WTC11 (cell line): ENCODE data around the gene AHNAK. TPM values are rescaled to one million over a fixed set of nuclear protein-coding genes. Genes with fewer than 3 reads are reported as not detected.

Experiments
- ATAC-seq: fragments of 200-7000 bp; cut with Tn5 transposase; 2 replicates; pipeline ENCODE4 v1.10.0; 2021; ENCODE audit warnings: mild to moderate bottlenecking, moderate library complexity
- CTCF ChIA-PET: fragments of 300-600 bp; sonication (Branson Sonifier 250); formaldehyde crosslinking; loops from one replicate; lab custom pipeline; 2021; ENCODE audit warnings: antibody characterized with exemption; lab: Charles Lee
- POLR2A ChIA-PET: fragments of 350-600 bp; sonication (Branson Sonifier 250); formaldehyde crosslinking; loops from one replicate; lab custom pipeline; 2021; ENCODE audit warnings: antibody characterized with exemption; lab: Charles Lee
- DNase-seq: peaks from one replicate; pipeline ENCODE4 v3.0.0; 2021; ENCODE audit warnings: low spot score
- H3K27ac Mint-ChIP-seq: 2 replicates; pipeline ENCODE4 v1.8.0; 2021; ENCODE audit warnings: mixed read lengths
- H3K27me3 Mint-ChIP-seq: 2 replicates; pipeline ENCODE4 v1.8.0; 2021; ENCODE audit warnings: low read depth, mild to moderate bottlenecking, moderate library complexity, mixed read lengths
- H3K36me3 Mint-ChIP-seq: 2 replicates; pipeline ENCODE4 v1.8.0; 2021; ENCODE audit warnings: mixed read lengths
- H3K4me1 Mint-ChIP-seq: 2 replicates; pipeline ENCODE4 v1.8.0; 2022; ENCODE audit warnings: mixed read lengths
- H3K4me3 Mint-ChIP-seq: 2 replicates; pipeline ENCODE4 v1.8.0; 2021; ENCODE audit warnings: mild to moderate bottlenecking, moderate library complexity, mixed read lengths
- H3K9me3 Mint-ChIP-seq: 2 replicates; pipeline ENCODE4 v1.8.0; 2021; ENCODE audit warnings: mixed read lengths
- CREB1 ChIP-seq: sonication (generic); formaldehyde crosslinking; IDR thresholded peaks from 2 replicates; pipeline ENCODE4 v1.8.0; 2023; ENCODE audit warnings: mild to moderate bottlenecking, missing genetic modification reagents
- GTF2I ChIP-seq: fragments of 250-450 bp; sonication (Bioruptor Pico); conservative IDR thresholded peaks from 2 replicates; pipeline ENCODE4 v1.4.0; 2021; ENCODE audit warnings: mild to moderate bottlenecking
- IRF2 ChIP-seq: sonication (generic); formaldehyde crosslinking; IDR thresholded peaks from 2 replicates; pipeline ENCODE4 v1.8.0; 2022; ENCODE audit warnings: low read depth, missing genetic modification reagents, borderline replicate concordance
- JAZF1 ChIP-seq: fragments of 250-450 bp; sonication (Bioruptor Pico); IDR thresholded peaks from 2 replicates; pipeline ENCODE4 v1.9.0; 2021; ENCODE audit warnings: moderate library complexity, mild to moderate bottlenecking, inconsistent platforms
- MXD4 ChIP-seq: fragments of 250-450 bp; sonication (Bioruptor Pico); IDR thresholded peaks from 2 replicates; pipeline ENCODE4 v1.8.0; 2021; ENCODE audit warnings: mild to moderate bottlenecking, moderate library complexity, borderline replicate concordance
- NFATC4 ChIP-seq: fragments of 250-450 bp; sonication (Bioruptor Pico); IDR thresholded peaks from 2 replicates; pipeline ENCODE4 v1.9.0; 2021; ENCODE audit warnings: mild to moderate bottlenecking
- NFE2L1 ChIP-seq: sonication (generic); formaldehyde crosslinking; IDR thresholded peaks from 2 replicates; pipeline ENCODE4 v1.8.1; 2023; ENCODE audit warnings: missing genetic modification reagents
- NR1H2 ChIP-seq: sonication (generic); formaldehyde crosslinking; IDR thresholded peaks from 2 replicates; pipeline ENCODE4 v1.9.0; 2021; ENCODE audit warnings: mild to moderate bottlenecking, moderate library complexity, missing genetic modification reagents
- NR2C2 ChIP-seq: sonication (generic); formaldehyde crosslinking; IDR thresholded peaks from 2 replicates; pipeline ENCODE4 v1.8.0; 2022; ENCODE audit warnings: mild to moderate bottlenecking, missing genetic modification reagents
- RORB ChIP-seq: fragments of 250-450 bp; sonication (Bioruptor Pico); IDR thresholded peaks from 2 replicates; pipeline ENCODE4 v1.9.0; 2021; ENCODE audit warnings: mild to moderate bottlenecking
- ZNF219 ChIP-seq: sonication (generic); formaldehyde crosslinking; IDR thresholded peaks from 2 replicates; pipeline ENCODE4 v1.8.0; 2023; ENCODE audit warnings: missing genetic modification reagents, mild to moderate bottlenecking, borderline replicate concordance
- total RNA-seq: library from RNA; stranded (reverse); gene quantifications from 3 replicates; pipeline ENCODE4 v1.2.3, GENCODE V29; 2021
- TF ChIP-seq, protein P1 (sequence below): sonication (generic); formaldehyde crosslinking; IDR thresholded peaks from 2 replicates; pipeline ENCODE4 v1.8.0; 2023; ENCODE audit warnings: missing genetic modification reagents
- TF ChIP-seq, protein P2 (sequence below): sonication (generic); formaldehyde crosslinking; IDR thresholded peaks from 2 replicates; pipeline ENCODE4 v1.8.1; 2023; ENCODE audit warnings: mild to moderate bottlenecking, missing genetic modification reagents
- TF ChIP-seq, protein P3 (sequence below): fragments of 250-450 bp; sonication (Bioruptor Pico); IDR thresholded peaks from 2 replicates; pipeline ENCODE4 v2.1.2; 2022; ENCODE audit warnings: mild to moderate bottlenecking, moderate library complexity
- TF ChIP-seq, protein P4 (sequence below): sonication (generic); formaldehyde crosslinking; IDR thresholded peaks from 2 replicates; pipeline ENCODE4 v1.8.0; 2022; ENCODE audit warnings: mild to moderate bottlenecking, missing genetic modification reagents
- TF ChIP-seq, protein P5 (sequence below): fragments of 250-450 bp; sonication (Bioruptor Pico); IDR thresholded peaks from 2 replicates; pipeline ENCODE4 v1.8.0; 2021; ENCODE audit warnings: mild to moderate bottlenecking
- TF ChIP-seq, protein P6 (sequence below): sonication (generic); formaldehyde crosslinking; conservative IDR thresholded peaks from 2 replicates; pipeline ENCODE4 v1.8.1; 2023; ENCODE audit warnings: mild to moderate bottlenecking, low read depth, missing genetic modification reagents, moderate library complexity
- TF ChIP-seq, protein P7 (sequence below): sonication (generic); formaldehyde crosslinking; IDR thresholded peaks from 2 replicates; pipeline ENCODE4 v1.8.1; 2022; ENCODE audit warnings: missing genetic modification reagents, borderline replicate concordance
- TF ChIP-seq, protein P8 (sequence below): sonication (generic); formaldehyde crosslinking; IDR thresholded peaks from 2 replicates; pipeline ENCODE4 v1.8.0; 2022; ENCODE audit warnings: mild to moderate bottlenecking, missing genetic modification reagents

AHNAK gene
- total RNA-seq, 1 experiment from 2014 or later = 21.0 TPM

DNA sequence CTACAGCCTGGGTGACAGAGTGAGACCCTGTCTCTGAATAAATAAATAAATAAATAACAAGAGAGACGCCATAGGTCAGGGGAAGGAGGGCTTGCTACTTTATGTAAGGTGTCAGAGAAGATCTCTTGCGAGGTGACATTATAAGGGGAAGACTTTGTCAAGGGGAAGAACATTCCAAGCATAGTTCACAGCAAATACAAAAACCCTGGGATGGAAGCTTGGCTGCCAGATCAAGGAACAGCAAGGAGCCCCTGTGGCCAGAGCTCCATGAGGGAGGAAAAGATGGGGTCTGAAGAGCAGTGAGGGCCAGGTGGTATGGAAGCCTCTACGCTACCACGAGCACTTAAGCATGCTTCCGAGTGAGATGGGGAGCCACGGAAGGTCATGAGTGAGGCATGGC is 62.3 kb downstream of the AHNAK start:
- H3K27ac Mint-ChIP-seq = peak overlapping the region; percentile 42

DNA sequence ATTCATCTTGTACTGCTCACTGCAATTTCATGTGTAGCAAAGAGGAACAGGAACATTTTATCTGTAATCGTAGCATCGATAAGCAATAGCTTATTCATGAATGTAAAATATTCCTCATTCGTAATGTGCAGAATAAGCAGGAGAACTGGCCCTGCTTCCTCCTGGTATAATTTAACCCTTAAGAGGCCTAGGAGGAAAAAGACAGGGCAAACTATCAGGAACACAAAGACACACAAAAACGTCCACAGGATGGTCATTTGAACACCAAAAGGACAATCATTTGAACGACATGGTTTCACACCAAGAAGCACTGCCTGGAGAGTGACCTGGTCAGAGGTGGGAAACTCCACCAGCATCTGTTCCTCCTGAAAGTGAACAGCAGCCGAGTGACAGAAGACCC is 63.9 kb downstream of the AHNAK start:
- H3K9me3 Mint-ChIP-seq = no peaks in the 10 kb centered on the region
- no peak for DNase-seq
- ATAC-seq = no peak
- ChIA-PET POLR2A (no interaction called here), CTCF (interaction anchor here (0.8 to 5.3 kb wide), 4 partner anchors 14 to 60 kb away, joined by 3 to 39 read pairs (median 10); no protein-coding TSS in a partner anchor)
- no peaks in the 10 kb centered on the region for H3K36me3 Mint-ChIP-seq
- H3K27ac Mint-ChIP-seq = no peak overlapping the region
- 0 out of 2 replicates have a peak, but pooled peaks cover 3% of the 10 kb centered on the region for H3K4me1 Mint-ChIP-seq
- H3K4me3 Mint-ChIP-seq = no peak overlapping the region
- H3K27me3 Mint-ChIP-seq = no peaks in the 10 kb centered on the region; the same call in 1 of the 2 replicates
- TF ChIP-seq, protein P1, sequence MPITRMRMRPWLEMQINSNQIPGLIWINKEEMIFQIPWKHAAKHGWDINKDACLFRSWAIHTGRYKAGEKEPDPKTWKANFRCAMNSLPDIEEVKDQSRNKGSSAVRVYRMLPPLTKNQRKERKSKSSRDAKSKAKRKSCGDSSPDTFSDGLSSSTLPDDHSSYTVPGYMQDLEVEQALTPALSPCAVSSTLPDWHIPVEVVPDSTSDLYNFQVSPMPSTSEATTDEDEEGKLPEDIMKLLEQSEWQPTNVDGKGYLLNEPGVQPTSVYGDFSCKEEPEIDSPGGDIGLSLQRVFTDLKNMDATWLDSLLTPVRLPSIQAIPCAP = no peak
- TF ChIP-seq IRF2 = no peak
- TF ChIP-seq NFATC4 (CRISPR knock-in tag) = no peak
- no peak for TF ChIP-seq NR2C2
- no peak for TF ChIP-seq CREB1 (CRISPR knock-in tag)
- TF ChIP-seq, protein P2, sequence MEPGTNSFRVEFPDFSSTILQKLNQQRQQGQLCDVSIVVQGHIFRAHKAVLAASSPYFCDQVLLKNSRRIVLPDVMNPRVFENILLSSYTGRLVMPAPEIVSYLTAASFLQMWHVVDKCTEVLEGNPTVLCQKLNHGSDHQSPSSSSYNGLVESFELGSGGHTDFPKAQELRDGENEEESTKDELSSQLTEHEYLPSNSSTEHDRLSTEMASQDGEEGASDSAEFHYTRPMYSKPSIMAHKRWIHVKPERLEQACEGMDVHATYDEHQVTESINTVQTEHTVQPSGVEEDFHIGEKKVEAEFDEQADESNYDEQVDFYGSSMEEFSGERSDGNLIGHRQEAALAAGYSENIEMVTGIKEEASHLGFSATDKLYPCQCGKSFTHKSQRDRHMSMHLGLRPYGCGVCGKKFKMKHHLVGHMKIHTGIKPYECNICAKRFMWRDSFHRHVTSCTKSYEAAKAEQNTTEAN (CRISPR knock-in tag) = no peak
- TF ChIP-seq, protein P3, sequence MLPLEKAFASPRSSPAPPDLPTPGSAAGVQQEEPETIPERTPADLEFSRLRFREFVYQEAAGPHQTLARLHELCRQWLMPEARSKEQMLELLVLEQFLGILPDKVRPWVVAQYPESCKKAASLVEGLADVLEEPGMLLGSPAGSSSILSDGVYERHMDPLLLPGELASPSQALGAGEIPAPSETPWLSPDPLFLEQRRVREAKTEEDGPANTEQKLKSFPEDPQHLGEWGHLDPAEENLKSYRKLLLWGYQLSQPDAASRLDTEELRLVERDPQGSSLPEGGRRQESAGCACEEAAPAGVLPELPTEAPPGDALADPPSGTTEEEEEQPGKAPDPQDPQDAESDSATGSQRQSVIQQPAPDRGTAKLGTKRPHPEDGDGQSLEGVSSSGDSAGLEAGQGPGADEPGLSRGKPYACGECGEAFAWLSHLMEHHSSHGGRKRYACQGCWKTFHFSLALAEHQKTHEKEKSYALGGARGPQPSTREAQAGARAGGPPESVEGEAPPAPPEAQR (CRISPR knock-in tag) = no peak
- TF ChIP-seq JAZF1 (CRISPR knock-in tag) = no peak
- TF ChIP-seq, protein P4, sequence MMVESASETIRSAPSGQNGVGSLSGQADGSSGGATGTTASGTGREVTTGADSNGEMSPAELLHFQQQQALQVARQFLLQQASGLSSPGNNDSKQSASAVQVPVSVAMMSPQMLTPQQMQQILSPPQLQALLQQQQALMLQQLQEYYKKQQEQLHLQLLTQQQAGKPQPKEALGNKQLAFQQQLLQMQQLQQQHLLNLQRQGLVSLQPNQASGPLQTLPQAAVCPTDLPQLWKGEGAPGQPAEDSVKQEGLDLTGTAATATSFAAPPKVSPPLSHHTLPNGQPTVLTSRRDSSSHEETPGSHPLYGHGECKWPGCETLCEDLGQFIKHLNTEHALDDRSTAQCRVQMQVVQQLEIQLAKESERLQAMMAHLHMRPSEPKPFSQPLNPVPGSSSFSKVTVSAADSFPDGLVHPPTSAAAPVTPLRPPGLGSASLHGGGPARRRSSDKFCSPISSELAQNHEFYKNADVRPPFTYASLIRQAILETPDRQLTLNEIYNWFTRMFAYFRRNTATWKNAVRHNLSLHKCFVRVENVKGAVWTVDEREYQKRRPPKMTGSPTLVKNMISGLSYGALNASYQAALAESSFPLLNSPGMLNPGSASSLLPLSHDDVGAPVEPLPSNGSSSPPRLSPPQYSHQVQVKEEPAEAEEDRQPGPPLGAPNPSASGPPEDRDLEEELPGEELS = no peak

More for the DNA sequence above, 62.3 kb downstream of the AHNAK start:
- ATAC-seq (no peak), DNase-seq (no peak)
- Mint-ChIP-seq H3K27me3 (no peaks in the 10 kb centered on the region; the same call in 1 of the 2 replicates), H3K9me3 (no peaks in the 10 kb centered on the region), H3K36me3 (no peaks in the 10 kb centered on the region), H3K4me1 (no peaks in the 10 kb centered on the region), H3K4me3 (no peak overlapping the region)
- POLR2A ChIA-PET = interaction anchor here (0.6 to 0.7 kb wide), 2 partner anchors 11 to 588 kb away, joined by 3 to 4 read pairs; no protein-coding TSS in a partner anchor
- TF ChIP-seq NR1H2 (CRISPR knock-in tag) = no peak
- TF ChIP-seq ZNF219 = no peak
- TF ChIP-seq, protein P5, sequence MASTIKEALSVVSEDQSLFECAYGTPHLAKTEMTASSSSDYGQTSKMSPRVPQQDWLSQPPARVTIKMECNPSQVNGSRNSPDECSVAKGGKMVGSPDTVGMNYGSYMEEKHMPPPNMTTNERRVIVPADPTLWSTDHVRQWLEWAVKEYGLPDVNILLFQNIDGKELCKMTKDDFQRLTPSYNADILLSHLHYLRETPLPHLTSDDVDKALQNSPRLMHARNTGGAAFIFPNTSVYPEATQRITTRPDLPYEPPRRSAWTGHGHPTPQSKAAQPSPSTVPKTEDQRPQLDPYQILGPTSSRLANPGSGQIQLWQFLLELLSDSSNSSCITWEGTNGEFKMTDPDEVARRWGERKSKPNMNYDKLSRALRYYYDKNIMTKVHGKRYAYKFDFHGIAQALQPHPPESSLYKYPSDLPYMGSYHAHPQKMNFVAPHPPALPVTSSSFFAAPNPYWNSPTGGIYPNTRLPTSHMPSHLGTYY = no peak
- TF ChIP-seq GTF2I = no peak
- no peak for TF ChIP-seq MXD4
- no peak for TF ChIP-seq RORB (CRISPR knock-in tag)
- TF ChIP-seq, protein P6, sequence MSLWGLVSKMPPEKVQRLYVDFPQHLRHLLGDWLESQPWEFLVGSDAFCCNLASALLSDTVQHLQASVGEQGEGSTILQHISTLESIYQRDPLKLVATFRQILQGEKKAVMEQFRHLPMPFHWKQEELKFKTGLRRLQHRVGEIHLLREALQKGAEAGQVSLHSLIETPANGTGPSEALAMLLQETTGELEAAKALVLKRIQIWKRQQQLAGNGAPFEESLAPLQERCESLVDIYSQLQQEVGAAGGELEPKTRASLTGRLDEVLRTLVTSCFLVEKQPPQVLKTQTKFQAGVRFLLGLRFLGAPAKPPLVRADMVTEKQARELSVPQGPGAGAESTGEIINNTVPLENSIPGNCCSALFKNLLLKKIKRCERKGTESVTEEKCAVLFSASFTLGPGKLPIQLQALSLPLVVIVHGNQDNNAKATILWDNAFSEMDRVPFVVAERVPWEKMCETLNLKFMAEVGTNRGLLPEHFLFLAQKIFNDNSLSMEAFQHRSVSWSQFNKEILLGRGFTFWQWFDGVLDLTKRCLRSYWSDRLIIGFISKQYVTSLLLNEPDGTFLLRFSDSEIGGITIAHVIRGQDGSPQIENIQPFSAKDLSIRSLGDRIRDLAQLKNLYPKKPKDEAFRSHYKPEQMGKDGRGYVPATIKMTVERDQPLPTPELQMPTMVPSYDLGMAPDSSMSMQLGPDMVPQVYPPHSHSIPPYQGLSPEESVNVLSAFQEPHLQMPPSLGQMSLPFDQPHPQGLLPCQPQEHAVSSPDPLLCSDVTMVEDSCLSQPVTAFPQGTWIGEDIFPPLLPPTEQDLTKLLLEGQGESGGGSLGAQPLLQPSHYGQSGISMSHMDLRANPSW (CRISPR knock-in tag) = no peak
- TF ChIP-seq, protein P1 = no peak
- TF ChIP-seq, protein P7, sequence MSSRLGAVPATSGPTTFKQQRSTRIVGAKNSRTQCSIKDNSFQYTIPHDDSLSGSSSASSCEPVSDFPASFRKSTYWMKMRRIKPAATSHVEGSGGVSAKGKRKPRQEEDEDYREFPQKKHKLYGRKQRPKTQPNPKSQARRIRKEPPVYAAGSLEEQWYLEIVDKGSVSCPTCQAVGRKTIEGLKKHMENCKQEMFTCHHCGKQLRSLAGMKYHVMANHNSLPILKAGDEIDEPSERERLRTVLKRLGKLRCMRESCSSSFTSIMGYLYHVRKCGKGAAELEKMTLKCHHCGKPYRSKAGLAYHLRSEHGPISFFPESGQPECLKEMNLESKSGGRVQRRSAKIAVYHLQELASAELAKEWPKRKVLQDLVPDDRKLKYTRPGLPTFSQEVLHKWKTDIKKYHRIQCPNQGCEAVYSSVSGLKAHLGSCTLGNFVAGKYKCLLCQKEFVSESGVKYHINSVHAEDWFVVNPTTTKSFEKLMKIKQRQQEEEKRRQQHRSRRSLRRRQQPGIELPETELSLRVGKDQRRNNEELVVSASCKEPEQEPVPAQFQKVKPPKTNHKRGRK (CRISPR knock-in tag) = no peak
- no peak for TF ChIP-seq NFE2L1 (CRISPR knock-in tag)
- TF ChIP-seq, protein P8, sequence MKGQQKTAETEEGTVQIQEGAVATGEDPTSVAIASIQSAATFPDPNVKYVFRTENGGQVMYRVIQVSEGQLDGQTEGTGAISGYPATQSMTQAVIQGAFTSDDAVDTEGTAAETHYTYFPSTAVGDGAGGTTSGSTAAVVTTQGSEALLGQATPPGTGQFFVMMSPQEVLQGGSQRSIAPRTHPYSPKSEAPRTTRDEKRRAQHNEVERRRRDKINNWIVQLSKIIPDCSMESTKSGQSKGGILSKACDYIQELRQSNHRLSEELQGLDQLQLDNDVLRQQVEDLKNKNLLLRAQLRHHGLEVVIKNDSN (CRISPR knock-in tag) = no peak
- CTCF ChIA-PET = interaction anchor here (0.5 to 2.9 kb wide), 8 partner anchors 13 to 89 kb away, joined by 3 to 16 read pairs (median 4); no protein-coding TSS in a partner anchor
